Inflammatory macrophage treated with lipopolysaccharide for 4 hours (primary cell): ENCODE data around the gene VEZF1.
"Not testable (repeated sequence)": the region's sequence is repeated elsewhere in the genome, so short reads cannot be mapped to it uniquely, and the experiment has no call there.

Source experiments
- DNase-seq: peaks from one replicate; pipeline ENCODE4 v3.0.0-alpha.2; 2020

VEZF1 gene

DNA sequence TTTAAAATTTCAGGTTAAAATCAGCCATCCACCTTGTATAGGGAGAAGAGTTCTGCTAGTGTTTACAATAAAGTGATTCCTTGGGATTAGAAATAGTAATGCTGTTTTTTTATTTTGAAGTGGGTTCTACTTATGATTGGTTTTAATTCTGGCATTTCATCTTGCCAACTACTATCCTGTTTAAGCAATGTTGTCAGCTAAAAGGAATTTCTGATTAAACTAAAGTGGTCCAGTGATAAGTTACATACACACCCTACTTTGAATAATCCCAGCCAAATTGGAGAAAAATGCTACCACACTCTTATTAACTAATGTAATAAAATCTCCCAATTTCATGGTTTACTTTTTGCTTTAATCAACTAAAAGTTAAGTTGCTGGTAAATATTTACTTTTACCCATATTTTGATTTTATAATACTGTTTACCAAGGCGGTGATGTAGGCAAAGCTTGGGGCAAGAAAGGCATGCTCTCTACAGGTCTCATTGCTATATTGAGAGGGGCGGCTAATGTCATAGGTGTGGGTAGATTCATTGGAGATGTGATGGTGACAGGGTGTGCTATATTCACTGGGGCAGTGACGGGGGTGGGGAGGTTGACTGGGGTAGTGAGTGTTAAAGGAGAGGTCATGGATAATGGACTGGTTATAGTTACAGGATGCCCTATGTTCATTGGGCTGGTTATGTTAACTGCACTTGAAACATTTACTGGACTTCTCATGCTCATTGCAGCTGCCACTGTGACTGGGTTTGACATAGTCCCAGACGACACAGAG is 13.8 kb downstream of the VEZF1 start:
- not testable (repeated sequence) for DNase-seq

DNA sequence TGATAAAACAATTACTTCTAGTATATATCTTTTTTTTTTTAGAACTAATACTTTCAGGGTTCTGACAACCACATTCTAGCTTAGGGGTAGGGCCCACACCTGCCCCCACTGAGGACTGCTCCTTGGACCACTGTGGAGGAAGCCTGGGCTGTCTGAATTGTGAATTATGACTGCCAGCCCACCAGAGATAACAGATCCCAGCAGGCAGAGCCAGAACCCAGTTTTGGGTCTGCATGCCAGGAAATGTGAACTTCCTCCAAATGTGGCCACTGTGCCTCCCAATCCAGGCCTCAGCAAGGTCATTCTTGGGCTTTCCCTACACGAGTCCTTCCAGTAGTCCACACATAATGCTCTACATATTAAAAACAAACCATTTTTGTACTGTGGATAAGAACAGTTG is 15.9 kb downstream of the VEZF1 start:
- no peak for DNase-seq

DNA sequence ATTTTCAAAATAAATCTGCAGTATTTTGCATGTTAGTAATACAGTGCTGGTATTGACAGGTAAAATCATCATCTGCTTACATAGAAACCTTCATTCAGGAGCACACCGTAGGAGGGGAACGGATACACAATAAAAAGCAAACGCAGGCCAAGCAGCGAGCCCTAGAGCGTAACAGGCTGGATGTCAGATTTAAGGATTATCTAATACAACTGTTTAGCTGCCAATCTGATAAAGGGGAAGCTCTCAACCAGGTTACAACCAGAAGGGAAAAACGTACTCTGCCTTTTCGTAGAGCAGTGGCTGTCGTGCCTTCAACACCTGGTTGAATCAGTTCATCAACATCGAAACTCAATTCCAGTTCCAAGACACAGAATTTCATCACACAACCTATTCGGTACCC is 16.5 kb downstream of the VEZF1 start:
- no peak for DNase-seq

DNA sequence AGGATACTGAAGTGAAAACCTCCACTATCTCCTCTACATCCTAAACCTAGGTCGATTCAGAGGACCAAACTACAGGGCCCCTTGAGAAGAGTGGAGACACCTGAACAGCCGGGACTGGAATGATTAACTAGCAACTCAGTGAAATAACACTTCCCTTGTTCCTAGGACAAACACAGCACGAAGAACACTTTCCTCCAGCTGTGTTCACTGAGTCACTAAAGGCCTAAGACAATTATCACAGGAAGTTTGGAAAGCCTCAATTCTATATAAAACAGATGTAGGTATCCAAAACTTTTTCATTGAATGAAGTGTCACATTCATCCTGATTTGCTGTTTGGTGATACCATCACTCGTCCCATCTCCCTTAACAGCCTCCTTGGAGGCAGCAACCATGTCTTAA is 17.3 kb downstream of the VEZF1 start:
- no peak for DNase-seq

DNA sequence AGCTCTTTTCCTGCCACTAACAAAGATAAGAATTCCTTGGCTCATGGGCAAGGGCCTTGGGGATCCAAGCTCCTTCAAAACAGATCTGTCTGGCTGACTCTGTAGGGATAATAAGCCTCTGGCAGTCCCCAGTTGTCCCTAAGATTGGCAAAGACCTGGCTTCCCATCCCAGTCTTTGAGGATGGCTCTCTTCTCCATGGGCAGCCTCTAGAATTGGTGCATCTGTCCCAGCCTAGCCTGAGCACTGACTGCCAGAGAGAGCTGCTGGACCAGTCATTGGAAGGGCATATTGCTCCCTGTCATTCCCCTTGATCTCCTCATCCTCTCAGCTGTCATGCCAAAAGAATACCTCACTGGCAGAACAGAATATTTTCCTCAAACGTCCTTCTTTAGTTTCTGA is 19.6 kb downstream of the VEZF1 start:
- DNase-seq = no peak

DNA sequence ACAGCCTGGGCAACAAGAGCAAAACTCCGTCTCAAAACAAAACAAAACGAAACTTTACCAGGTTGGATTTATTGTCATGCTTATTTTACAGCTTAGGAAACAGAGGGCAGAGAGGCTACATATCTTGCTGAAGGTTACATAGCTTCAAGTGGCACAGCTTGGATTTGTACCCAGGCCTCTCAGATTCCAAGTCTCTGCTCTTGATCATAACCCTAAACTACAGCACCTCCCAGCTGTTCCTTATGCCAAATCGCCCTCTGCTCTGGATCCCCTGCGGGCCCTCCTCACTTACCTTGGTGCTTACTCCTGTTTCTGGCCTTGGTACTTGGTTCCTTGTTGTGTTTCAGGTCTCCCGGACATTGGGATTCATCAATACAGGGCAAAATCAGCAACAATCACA is 21.2 kb downstream of the VEZF1 start:
- no peak for DNase-seq

DNA sequence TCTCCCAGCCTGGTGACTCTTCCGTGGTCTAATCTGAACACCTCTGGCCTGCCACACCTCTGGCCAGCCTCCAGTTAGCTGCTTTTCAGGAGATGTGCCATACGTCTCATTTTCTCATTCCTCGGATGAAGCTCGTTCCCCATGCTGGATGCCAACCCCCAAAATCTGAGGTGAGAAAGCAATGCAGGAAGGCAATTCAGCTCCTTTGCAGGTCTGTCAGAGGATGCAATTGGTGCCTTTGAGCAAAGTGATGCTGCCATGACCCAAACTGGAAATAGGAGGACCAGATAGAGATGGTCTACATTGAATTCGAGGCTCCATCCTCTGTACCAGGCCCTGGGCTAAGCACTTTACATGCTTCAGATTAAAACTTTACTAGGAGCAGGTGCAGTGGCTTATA is 21.8 kb downstream of the VEZF1 start:
- DNase-seq = no peak

DNA sequence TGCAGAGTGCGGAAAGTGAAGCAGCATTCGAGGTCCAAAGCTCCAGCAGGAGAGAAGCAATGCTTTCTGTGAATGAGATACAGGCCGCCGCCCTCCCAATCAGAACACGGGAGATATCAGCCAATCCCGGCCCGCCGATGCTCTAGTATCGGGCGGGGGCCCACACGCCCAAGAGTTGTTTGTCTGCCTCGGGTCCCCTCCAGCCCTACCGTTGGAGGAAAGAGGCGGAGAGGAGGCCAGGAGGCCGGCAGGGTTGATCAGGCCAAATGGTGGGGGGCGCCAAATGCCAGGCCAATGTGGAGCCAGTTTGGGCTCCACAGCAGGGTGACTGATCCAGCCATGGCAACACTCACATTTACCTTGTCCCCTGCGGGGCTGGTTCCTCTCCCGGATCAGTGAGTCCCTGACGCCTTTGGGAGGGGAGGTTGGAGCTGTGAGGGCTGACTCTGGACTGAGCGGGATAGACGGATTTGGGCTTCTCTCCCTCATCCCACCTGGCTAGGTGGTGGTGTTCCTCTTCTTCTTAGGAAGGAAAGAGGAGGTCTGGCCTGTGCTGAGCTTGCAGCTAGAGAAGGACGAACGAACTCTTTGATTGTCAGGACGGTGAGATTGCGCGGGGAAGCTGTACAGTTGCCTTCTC is 22.4 kb downstream of the VEZF1 start:
- DNase-seq = no peak

DNA sequence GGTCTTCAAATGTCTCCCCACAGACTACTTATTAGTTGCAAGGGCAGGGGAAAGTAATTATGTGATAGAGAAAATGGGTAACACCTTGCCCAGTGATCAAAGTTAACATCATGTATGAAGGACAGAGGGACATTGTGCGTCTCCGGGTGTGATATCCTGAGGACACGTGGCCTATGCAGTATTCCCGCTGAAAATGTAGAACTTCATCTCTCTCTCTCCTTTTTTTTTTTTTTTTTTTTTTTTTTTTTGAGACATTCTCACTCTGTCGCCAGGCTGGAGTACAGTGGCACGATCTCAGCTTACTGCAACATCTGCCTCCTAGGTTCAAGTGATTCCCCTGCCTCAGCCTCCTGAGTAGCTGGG is 24.9 kb downstream of the VEZF1 start:
- no peak for DNase-seq

DNA sequence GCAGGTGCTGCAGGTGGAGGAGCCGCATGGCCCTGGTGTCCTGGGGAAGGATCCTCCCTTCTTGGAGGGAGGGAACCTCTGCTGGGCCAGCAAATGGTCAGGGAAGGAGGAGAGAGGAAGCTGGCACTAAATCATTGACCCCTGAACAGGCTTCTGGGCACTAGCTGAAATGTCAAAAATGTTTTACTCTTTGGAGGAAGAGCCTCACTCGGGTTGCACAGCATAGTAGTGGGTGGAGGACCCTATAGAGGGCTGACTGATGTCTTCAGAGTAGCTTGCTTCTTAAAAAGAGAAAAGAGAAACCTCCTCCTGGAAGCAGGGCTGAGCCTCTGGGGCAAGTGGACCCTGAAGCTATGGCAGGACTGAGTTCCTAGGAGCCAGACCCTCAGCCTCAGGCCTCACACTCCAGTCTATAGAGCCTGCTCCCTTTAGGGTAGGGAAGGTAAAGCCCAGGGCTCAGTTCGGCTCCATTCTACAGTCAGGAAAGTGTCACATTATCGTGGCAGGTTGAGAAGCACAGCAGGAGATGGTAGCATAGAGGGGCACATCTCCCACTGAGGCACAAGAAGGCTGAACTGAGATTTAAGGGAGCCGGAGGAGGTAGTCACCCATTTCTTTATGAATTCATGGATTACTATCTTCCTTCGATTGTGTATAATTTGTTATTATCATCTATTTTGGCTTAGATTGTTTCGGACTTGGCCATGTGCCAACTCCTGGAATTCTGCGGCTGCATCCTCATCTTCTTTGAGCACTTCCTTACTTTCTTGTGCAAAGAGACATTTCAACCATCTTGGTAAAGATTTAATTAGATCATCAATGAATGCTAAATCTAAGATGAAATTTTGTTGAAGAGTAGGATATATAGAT is 25.5 kb downstream of the VEZF1 start:
- peak; percentile 3 for DNase-seq

DNA sequence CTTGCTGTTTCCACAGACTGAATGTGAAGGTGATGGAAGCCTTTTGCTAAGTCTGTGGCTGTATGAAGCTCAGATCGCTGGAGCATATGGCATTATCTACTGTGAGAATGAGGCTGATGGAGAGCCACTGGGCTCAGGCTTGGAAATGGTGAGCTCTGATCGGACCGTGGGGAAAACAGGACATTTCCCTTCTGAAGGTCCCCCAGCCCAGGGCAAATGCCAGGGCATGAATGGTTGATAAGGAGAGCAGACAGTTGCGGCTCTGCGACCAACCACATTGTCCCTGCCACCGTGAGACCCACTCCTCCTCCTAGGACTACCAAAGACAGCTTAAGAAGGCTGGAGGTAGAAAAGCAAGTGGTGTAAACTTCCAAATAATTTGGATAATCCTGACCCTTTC is 28.1 kb downstream of the VEZF1 start:
- no peak for DNase-seq

DNA sequence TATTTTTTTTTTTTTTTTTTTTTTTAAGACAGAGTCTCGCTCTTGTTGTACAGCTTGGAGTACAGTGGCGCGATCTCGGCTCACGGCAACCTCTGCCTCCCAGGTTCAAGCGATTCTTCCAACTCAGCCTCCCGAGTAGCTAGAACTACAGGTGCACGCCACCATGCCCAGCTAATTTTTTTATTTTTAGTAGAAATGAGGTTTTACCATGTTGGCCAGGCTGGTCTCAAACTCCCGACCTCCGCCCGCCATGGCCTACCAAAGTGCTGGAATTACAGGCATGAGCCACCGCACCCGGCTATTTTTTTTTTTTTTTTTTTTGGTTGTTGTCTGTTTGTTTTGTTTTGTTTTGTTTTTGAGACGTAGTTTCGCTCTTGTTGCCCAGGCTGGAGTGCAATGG is 29.7 kb downstream of the VEZF1 start:
- not testable (repeated sequence) for DNase-seq

DNA sequence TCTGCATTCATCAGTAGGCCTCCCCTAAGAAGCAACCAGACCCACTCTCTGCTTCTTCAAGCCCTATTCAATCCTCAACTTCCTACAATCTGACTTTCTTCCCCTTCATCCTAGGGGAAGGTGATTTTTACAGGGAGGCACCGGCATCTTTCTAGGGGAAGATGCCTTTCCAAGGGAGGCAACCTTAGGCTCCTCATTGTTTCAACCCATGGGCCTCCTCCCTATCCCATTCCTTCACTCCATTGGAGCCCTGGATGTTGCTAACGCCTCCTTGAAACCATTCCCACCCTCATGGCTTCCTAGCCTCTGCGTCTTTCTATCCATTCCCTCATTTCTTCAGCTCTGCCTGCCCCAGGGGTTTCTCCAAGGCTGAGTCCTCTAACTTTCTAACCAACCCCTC is 30.2 kb downstream of the VEZF1 start:
- DNase-seq = no peak

DNA sequence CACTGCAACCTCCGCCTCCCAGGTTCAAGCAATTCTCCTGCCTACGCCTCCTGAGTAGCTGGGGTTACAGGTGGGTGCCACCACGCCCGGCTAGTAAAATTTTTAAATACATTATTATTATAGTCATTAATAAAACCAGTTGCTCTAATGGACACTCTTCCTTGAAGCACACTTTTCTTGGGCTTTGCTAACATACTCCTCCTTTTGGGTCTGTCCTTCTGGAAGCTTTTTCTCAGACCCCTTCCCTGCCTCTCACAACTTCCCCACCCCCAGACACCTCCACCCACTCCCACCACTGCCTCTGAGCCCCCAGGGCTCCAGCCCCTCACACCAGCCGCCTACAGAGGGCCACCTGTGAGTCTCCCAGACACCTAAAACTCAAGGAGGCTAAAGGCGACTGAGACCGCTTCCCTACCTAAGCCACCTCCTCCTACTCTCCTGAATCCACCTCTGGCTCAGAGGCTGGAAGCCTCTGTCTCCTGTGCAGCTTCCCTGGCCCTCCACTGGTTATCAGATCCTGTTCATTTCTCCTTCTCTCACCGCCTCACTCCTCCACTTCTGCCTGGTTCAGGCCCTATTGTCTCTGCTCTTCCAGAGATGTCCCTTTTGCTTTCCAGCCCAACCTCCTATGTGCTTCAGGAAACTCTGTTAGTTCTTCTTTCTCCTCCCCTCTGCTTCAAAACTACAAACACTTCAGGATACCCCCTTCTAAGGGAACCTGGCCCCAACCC is 30.8 kb downstream of the VEZF1 start:
- DNase-seq = no peak

DNA sequence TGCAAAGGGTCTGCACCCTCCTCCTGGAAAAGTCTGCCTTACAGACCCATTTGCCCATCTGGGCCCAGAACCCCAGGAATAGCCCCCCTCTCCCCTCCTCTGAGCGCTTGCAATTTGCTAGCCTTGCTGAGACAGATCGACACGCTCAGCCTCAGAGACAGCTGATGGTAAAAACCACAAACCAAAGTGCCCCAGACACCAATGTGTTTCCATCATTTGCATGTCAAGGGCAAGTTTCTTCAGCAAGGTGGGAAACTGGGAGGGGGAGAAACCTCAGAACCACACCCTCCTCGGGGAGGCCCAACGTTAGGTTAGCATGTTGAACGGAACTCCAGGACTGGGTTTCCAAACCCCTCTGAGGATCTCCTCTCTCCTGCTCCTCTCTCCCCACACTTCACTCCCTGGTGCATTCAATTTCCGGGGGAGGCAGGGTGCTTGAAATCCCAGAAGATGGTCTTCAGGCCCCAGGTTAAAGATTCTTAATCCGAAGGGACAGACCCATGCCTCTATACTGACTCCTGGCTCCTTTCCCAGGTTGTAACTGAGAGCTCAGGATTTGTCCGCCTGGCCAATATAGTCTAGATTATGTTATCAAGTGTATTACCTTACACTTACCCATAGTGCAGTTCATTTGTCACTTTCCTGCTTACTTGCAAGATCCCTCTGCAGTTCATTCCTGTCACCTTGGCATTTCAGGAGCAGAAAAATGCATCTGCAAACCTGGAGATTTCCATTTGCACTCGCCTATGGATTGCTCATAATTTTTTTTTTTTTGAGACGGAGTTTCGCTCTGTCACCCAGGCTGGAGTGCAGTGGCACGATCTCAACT is 31.5 kb downstream of the VEZF1 start:
- no peak for DNase-seq

DNA sequence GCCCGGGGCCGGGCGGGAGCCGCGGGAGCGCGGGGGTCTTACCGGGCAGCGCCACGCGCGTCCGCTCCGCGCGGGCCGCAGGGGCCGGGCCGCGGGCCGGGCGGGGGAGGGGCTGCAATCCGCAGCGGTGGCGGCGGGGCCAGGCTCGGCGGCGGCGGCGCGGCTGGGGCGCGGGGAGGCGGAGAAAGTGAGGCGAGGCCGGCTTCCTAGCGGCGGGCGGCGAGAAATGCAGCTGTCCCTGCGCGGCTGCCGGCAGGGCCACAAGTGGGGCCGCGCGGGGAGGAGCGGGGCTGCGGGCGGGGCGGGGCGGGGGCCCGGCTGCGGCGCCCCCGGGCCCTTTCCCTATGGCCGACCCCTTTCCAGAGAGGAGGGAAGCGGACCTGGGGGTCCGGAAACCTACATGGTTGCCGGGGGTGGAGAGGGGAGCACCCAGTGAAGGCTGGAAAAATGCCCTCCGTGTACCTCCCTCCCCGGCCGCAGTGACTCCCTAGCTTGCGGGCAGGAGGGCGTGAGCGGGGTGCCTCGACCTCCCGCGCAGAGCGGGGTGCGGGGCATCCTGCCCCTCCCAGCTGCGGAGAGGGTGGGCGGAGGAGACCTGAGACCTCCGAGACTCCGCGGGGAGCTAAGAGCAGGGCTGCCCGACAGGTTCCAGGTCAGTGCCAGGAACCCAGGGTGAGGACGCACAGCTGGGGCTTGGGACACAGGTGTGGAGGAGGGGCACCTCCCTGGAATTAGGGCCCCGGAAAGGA is 32.7 kb downstream of the VEZF1 start, which contains the start of gene CUEDC1:
Gene CUEDC1 (minus strand): TSS at position 230 of the 749 bp plus-strand sequence. CDS start 69,848 bp downstream, outside the sequence.
- DNase-seq = peak; percentile 77

DNA sequence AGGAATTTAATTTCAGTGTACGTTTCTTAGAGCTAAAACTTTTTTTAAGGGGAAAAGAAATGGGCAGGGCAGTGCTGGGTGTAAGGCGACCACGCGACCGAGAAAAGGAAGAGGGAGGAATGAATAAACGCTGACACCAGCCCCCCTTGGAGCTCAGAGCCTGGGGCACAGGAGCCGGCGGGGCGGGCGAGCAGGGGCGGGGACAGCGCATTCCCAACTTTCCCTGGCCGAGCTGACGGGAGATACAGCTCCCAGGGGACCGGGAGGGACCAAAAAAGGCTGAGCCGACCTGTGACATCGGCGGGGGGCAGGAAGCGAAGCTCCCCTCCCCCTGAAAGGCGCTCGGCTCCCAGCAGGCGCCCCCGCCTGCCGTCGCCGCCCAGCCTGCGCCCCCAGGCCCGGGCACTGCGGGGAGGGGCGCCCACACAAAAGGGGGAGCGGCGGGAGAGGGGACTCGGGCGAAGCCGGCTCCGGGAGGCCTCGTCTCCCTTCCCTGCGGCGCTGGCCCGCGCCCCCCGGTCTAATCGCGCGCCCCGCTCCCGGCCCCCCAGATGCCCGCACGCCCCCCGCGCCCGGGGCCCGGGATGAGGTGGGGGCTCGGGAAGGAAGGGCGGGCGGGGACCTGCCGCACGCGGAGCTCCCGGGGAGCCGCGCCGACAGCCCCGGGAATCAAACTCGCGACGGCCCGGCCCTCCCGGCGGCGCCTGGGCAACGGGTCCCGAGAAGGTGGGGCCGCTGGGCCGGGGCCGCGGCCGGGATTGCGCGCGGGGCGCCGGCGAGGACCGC is 33.5 kb downstream of the VEZF1 start:
- DNase-seq = peak; percentile 12

DNA sequence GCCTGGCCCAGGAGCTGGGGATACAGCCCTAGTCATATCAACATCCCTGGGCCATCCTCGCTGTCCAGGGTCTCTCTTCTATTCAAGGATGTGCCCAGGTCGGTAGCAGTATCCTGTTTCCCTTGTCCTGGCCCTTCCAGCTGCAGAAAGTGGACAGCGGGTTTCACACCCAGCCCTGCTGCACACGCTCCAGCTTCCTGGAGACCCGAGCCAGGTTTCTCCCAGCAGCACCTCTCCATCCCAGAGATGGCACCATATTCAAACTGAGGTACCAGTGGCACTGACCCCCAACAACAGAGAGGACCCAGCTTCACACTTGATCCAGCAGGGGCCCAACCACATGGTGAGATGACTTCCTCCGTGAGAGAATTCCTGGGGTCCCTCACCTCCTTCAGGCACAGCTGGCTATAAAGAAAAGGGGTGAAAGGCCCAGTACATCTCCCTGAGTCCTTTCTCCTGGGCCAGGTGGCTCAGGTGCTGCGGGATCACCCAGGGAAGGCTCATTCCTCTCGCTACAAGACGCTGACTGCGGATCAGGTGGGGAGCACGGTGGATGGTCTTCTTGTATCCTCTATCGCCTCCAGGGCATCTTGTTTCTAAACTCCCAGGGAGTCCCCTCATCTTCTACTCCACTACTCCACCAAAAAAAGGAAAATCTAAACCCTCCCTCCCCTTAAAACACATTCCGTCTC is 34.2 kb downstream of the VEZF1 start:
- DNase-seq = no peak

DNA sequence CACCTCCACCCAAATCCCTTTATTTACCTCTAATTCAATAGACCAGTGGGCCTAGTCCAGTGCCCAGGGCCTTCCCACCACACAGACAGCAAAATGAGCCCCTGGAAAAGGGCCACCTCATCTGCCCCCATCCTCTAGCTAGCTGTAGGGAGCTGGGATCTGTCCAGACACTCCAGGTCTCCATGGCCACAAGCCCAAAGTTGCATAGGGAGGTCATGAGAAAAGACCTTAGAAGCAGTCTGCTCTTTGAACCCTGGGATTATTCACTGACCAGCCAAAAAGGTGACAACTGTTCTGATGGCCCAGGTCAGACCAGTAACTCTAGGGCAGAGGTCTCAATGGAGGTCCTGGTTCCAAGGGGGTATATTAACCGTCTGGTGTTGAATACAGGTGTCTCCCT is 34.8 kb downstream of the VEZF1 start:
- no peak for DNase-seq

DNA sequence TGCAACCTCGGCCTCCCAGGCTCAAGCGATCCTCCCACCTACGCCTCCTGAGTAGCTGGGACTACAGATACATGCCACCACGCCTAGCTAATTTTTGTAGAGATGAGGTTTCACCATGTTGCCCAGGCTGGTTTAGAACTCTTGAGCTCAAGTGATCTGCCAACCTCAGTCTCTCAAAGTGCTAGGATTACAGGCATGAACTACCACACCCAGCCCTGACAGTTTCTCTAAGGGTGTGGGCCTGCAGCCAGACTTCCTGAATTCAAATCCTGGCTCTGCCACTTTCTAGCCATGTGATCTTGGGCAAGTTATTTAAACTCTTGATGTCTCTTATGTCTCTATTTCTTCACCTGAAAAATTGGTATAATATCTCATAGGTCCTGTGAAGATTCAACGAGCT is 38.4 kb downstream of the VEZF1 start:
- DNase-seq = peak; percentile 83
